Stimulated activated CD8-positive, alpha-beta memory T cell treated with anti-CD3 and anti-CD28 coated beads, Interleukin-7, amount 100 ng/mL, for 4 hours (primary cell): Measurements from ENCODE around the gene IQGAP3.
"Not testable (repeated sequence)": the region's sequence is repeated elsewhere in the genome, so short reads cannot be mapped to it uniquely, and the experiment has no call there.

Experiments
- DNase-seq, 2 donors: peaks; one replicate each; pipeline ENCODE4 v3.0.0-alpha.2; 2020; ENCODE audit warnings: low read depth in 2 of 2

Gene IQGAP3

GRCh38 chr1:156574039-156574633 lies 1.8 kb upstream of the IQGAP3 start:
- DNase-seq, result no peak

- DNase-seq, result no peak
Measured at GRCh38 chr1:156572663-156573018, 276 bp upstream of the IQGAP3 start.

GRCh38 chr1:156571261-156571852 lies 1.0 kb downstream of the IQGAP3 start:
- DNase-seq, result no peak

DNA sequence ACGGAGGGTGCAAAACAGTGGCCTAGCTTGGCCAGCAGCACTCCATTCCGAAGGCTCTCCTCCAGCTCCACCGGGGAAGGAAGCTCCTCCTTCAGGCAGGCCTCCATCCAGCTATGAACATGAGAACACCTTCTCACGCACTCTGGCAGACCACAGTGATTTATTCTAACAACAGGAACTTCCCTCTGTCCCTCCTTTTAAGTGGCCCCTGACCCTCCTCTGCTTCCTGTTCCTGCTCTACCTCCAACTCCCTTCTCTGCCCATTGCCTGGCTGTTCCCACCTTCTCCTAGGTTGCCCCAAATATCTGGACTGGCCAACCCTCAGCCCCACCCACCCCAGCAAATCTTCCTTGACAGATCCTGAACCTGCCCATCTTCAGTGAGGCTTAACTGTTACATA lies 5.9 kb downstream of the IQGAP3 start:
- no peak for DNase-seq

- DNase-seq, result no peak
Measured at GRCh38 chr1:156565519-156565918, 6.8 kb downstream of the IQGAP3 start.

- no peak for DNase-seq
Measured at GRCh38 chr1:156560585-156561163, 11.7 kb downstream of the IQGAP3 start.

DNA sequence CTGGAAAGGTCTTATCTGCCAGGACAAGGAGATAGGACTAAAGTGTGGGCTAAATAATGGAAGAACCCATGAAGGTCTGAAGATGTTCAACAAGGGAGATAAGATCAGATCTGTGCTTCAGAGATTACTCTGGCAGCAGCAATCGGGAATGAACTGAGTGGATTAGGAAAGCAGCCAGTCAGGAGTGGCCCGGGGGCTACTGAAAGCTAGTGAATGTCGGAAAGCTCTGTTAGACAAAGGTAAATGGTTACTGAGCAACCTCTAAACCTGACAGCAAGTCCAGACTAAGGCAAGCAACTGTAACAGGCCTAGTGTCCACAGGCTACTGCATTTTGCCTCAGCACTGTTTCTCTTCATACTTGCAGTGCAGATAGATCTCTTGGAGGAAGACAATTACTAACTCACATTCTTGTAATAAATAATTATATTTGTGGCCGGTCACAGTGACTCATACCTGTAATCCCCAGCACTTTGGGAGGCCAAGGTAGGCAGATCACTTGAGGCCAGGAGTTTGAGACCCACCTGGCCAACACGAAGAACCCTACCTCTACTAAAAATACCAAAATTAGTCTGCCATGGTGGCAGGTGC lies 12.5 kb downstream of the IQGAP3 start:
- DNase-seq, result no peak

GRCh38 chr1:156559086-156559796 lies 13.1 kb downstream of the IQGAP3 start:
- no peak for DNase-seq

DNA sequence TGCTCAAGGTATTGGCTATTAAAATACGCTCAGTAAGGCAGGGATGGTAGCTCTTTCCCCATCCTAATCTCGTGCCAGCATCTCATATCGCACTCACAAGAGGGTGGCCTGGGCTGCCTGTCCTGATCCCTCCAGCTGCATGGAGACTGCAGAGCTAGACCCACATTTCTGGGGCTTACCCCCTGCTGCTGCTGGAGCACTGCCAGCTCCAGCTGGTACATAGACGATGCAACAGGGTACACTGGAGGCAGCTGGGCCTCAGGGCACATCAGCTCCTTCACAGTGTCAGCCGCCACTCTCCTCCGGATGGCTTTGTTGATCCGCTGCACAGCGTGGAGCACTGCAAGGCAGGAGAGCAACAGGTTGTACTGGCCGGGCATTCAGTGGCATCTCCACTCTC lies 16.0 kb downstream of the IQGAP3 start:
- DNase-seq, result no peak

DNA sequence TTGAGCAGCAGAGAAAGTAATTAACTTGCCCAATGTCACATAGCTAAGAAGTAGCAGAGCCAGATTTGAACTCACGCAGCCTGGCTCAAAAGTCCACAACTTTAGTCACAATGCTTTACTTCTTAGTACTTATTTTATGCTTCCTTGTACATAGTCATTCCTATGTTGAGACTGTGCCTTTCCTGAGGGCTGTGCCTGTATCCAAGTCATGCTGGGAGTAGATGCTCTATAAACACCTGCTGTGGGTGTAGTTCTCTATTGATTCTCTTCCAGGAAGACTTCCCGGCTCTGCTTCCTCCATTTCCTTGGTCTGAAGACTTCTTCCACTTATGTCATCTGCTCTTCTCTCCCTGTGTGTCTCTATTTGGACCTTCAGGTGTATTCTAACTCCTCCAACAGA lies 16.6 kb downstream of the IQGAP3 start:
- DNase-seq, result no peak

DNA sequence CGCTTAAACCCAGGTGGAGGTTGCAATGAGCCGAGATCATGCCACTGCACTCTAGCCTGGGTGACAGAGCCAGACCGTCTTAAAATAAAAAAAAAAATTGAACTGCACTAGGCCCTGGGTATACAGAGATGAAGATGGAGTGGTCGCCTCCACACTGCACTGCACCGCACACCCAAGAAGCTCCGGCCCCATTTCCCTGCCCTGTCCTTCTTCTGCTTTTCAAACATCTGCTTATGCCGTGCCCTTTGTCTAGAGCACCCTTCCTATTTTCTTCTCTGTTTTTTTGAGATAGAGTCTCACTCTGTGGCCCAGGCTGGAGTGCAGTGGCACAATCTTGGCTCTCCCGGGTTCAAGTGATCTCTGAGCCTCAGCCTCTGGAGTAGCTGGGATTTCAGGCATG lies 17.4 kb downstream of the IQGAP3 start:
- DNase-seq, result no peak

DNA sequence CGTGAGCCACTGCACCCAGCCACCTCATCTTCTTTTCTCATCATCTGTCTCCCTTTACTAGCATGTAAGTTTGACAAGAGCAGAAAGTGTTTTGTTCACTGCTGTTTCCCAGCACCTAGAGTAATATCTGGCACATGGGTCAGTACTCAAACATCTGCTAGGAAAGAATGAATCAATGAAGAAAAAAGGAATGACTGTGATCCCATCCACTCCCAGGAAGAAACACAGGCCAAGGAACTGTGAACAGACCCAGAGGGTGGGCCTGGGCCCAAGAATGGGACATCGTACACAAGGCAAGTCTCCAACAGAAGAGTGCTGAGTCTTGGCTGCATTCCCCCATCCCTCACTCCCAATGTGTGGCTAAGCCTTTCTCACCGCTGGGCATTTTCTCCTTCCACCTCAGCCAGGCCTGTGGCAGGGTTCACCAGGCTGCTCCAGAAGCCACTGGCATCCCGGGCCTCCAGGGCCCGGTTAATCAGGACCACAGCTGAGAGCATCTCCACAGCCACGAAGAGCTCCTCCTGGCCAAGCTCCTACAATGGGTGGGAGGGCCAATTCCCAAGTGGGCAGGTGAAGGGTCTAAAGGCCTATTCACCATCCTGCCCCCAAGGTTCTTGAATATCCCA lies 18.4 kb downstream of the IQGAP3 start:
- no peak for DNase-seq

- not testable (repeated sequence) for DNase-seq
Measured at GRCh38 chr1:156552937-156553336, 19.4 kb downstream of the IQGAP3 start.

- DNase-seq, result no peak
Measured at GRCh38 chr1:156552518-156552917, 19.8 kb downstream of the IQGAP3 start.

DNA sequence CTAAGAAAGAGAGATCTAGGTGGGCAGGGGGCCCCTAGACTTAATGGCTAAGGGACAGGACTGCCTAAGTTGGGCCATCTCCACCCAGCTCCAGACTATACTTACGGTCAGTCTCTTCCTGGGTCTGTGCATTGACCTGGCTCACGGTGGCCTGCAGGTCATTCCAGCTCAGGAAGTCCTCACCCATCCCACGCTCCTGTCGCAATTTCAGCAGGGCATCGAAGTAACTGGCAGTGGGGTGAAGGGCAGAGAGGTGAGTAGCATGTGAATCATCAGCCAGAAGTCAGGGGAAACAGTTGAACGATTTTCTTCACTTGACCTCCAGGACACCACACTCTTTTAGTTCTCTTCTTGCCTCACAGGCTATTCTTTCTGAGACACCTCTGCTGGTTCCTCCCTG lies 20.5 kb downstream of the IQGAP3 start:
- no peak for DNase-seq

GRCh38 chr1:156551066-156551643 lies 21.2 kb downstream of the IQGAP3 start:
- DNase-seq, result no peak

DNA sequence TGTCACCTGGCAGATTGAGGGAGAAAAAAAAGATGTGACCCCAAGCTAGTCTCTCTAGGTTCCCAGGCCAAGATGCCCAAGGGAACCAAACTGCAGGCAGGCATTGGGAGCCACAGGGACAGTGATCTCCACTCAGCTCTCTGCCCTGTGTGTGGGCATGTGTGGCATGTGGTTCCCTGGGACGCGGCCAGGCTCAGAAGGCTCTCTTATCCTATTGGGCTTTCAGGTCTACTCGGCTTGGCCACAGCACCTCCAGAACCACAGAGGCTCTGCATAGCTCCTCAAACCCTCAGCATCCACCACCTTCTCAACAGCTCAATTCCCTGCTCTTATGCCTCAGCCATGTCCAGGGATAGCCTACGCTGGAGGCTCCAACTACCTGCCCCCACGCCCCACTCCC lies 22.0 kb downstream of the IQGAP3 start:
- no peak for DNase-seq

DNA sequence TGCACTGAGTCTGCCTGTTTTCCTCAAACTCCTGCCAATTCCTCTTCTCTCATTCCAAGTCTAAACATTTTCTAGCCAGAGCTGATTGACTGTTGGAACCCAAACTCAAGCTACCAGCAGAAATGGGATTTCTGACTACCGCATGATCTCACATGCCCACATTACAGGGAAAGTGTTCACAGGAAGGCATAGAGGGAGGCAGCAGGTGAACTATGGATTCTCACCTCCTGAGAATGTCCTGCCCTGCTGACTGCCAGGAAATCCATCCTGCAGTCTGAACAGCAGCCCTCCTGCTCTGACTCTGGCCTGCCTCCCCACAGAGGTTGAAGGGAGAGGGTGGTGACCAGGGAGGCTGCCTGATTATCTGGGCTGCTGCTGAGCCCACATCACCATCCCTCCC lies 22.5 kb downstream of the IQGAP3 start:
- no peak for DNase-seq

DNA sequence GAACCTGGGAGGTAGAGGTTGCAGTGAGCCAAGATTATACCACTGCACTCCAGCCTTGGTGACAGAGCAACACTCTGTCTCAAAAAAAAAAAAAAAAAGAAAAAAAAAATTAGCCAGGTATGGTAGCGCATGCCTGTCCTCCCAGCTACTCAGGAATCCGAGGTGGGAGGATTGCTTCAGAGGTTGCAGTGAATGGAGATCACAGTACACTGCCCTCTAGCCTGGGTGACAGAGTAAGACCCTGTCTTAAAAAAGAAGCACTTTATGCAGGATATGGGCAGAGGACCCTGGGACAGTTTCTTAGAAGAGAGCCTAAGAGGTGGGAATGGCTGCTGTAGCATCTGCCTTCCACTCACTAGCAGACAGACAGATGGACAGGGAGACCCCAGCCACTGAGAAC lies 23.0 kb downstream of the IQGAP3 start:
- no peak for DNase-seq

- DNase-seq, result no peak
Measured at GRCh38 chr1:156547982-156548381, 24.4 kb downstream of the IQGAP3 start.

GRCh38 chr1:156547434-156547833 lies 24.9 kb downstream of the IQGAP3 start:
- DNase-seq, result no peak

DNA sequence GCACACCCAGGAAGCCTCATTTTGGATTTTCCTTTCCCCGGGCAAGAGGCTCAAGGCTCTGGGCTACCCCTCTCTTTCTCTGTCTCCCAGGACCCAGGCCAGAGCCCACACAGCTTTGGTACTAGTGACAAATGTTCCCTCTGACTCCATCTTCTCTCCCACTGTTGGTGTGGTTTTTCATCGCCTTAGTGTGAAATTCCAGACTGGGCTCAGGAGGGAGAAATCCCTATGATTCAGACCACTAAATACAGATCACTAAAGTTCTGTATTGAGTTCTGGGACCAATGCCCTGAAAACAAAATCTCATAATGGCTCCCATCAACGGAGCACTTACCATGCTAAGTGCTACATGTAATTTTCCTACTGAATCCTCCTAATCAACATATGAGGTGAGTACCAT lies 26.1 kb downstream of the IQGAP3 start:
- DNase-seq, result no peak
